IgD-negative memory B cell (primary cell): ENCODE data around the gene CHD6. TPM values are rescaled to one million over a fixed set of nuclear protein-coding genes. Genes with fewer than 3 reads are reported as not detected.
A peak's percentile ranks its signal among the peaks of the same experiment; 100 is the strongest.

Experiments
- H3K27ac Mint-ChIP-seq, 3 donors: one replicate each; pipeline ENCODE4 v1.8.0; 2020 to 2022; ENCODE audit warnings: mild to moderate bottlenecking in 3 of 3, mixed read lengths in 3 of 3, moderate library complexity in 1 of 3
- H3K27me3 Mint-ChIP-seq: one replicate; pipeline ENCODE4 v1.8.0; 2021; ENCODE audit warnings: mixed read lengths
- H3K36me3 Mint-ChIP-seq: one replicate; pipeline ENCODE4 v1.8.0; 2020; ENCODE audit warnings: mild to moderate bottlenecking, mixed read lengths
- H3K4me1 Mint-ChIP-seq, 3 donors: one replicate each; pipeline ENCODE4 v1.8.0; 2020 to 2022; ENCODE audit warnings: mixed read lengths in 3 of 3, mild to moderate bottlenecking in 1 of 3
- H3K4me3 Mint-ChIP-seq, 4 donors: one replicate each; pipeline ENCODE4 v1.8.0; 2020 to 2022; ENCODE audit warnings: mild to moderate bottlenecking in 4 of 4, mixed read lengths in 4 of 4, moderate library complexity in 3 of 4
- H3K9me3 Mint-ChIP-seq, 3 donors: one replicate each; pipeline ENCODE4 v1.8.0; 2020 to 2021; ENCODE audit warnings: mixed read lengths in 3 of 3, mild to moderate bottlenecking in 1 of 3
- polyA plus RNA-seq: library from polyadenylated mRNA; unstranded; fragments of 300-500 nt; fragmentation: Illumina TruSeq; gene quantifications from one replicate; pipeline ENCODE4 v1.2.3, GENCODE V29; 2021

Gene CHD6
- polyA plus RNA-seq, 1 donor from 2014 or later = 56.1 TPM

- no peaks in the 10 kb centered on the region for H3K27me3 Mint-ChIP-seq
- peaks cover 2% of the 10 kb centered on the region for H3K36me3 Mint-ChIP-seq
- H3K4me3 Mint-ChIP-seq = peak overlapping the region in 1 of 4 donors; percentile 51
- H3K9me3 Mint-ChIP-seq = peaks cover 0 to under 1% (median 0%) of the 10 kb centered on the region in 3 donors
- H3K4me1 Mint-ChIP-seq = peaks cover 2 to 8% (median 6%) of the 10 kb centered on the region in 3 donors
- H3K27ac Mint-ChIP-seq = peak overlapping the region in 2 of 3 donors; percentile 25 to 78
Observed at GRCh38 chr20:41632896-41633295, 14.7 kb upstream of the CHD6 start.

GRCh38 chr20:41631826-41632225 lies 13.6 kb upstream of the CHD6 start:
- Mint-ChIP-seq H3K9me3 (peaks cover 3 to 5% (median 3%) of the 10 kb centered on the region in 3 donors), H3K4me1 (peaks cover 4 to 13% (median 10%) of the 10 kb centered on the region in 3 donors), H3K36me3 (peaks cover 2% of the 10 kb centered on the region), H3K4me3 (no peak overlapping the region), H3K27me3 (no peaks in the 10 kb centered on the region), H3K27ac (no peak overlapping the region)

DNA sequence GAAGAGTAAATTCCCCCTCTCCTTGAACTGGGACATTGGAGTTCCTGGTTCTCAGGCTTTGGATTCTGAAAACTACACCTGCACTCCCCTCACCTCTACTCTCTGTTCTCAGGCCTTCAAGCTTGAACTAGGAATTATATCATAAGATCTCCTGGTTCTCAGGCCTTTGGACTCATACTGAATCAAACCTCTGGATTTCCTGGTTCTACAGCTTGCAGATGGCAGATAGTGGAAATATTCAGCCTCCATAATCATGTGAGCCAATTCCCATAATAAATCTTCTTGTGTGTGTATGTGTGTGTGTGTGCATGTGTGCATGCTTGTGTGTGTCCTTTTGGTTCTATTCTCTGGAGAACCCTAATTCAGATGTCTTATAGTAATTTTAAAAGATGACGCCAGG lies 12.7 kb upstream of the CHD6 start:
- Mint-ChIP-seq H3K4me3 (no peak overlapping the region), H3K27ac (no peak overlapping the region), H3K36me3 (peaks cover 2% of the 10 kb centered on the region), H3K4me1 (peaks cover 4 to 13% (median 10%) of the 10 kb centered on the region in 3 donors), H3K27me3 (no peaks in the 10 kb centered on the region), H3K9me3 (peaks cover 3 to 5% (median 3%) of the 10 kb centered on the region in 3 donors)

- peaks cover 2% of the 10 kb centered on the region for H3K36me3 Mint-ChIP-seq
- peaks cover 3 to 5% (median 3%) of the 10 kb centered on the region in 3 donors for H3K9me3 Mint-ChIP-seq
- H3K4me3 Mint-ChIP-seq = no peak overlapping the region
- no peaks in the 10 kb centered on the region for H3K27me3 Mint-ChIP-seq
- peaks cover 4 to 10% (median 6%) of the 10 kb centered on the region in 3 donors for H3K4me1 Mint-ChIP-seq
- peak overlapping the region in 2 of 3 donors; percentile 8 to 24 for H3K27ac Mint-ChIP-seq
Observed at GRCh38 chr20:41627611-41628244, 9.6 kb upstream of the CHD6 start.

- Mint-ChIP-seq H3K9me3 (peaks cover 3 to 5% (median 3%) of the 10 kb centered on the region in 3 donors), H3K27ac (no peak overlapping the region)
Observed at GRCh38 chr20:41627001-41627495, 8.9 kb upstream of the CHD6 start.

GRCh38 chr20:41623625-41624375 lies 5.6 kb upstream of the CHD6 start:
- no peaks in the 10 kb centered on the region for H3K27me3 Mint-ChIP-seq
- H3K4me3 Mint-ChIP-seq = peak overlapping the region in 1 of 4 donors; percentile 49

More at GRCh38 chr20:41627001-41627495, 8.9 kb upstream of the CHD6 start:
- Mint-ChIP-seq H3K4me3 (no peak overlapping the region), H3K36me3 (peaks cover under 1% of the 10 kb centered on the region), H3K4me1 (peaks cover 4 to 10% (median 5%) of the 10 kb centered on the region in 3 donors), H3K27me3 (no peaks in the 10 kb centered on the region)

DNA sequence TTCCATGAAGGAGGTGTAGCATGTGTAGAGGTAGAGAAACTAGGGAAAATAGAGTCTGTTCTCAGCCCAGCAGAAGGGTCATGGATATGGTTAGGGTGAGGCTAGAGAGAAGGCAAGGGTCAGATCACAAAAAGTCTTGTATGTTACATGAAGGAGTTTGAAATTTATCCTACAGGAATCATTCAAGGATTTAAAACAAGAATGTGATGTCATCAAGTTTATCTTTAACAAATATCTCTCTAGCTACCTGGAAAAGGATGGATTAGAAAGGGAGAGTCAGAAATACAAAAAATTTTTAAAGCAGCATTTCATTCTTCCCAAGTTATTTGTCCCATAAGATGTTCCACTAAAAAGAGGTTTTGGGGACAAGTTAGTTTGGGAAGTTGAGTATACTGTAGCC lies 4.4 kb upstream of the CHD6 start:
- peak overlapping the region in 1 of 4 donors; percentile 52 for H3K4me3 Mint-ChIP-seq
- H3K36me3 Mint-ChIP-seq = no peaks in the 10 kb centered on the region
- H3K27me3 Mint-ChIP-seq = no peaks in the 10 kb centered on the region
- no peak overlapping the region for H3K27ac Mint-ChIP-seq
- peaks cover under 1 to 1% (median under 1%) of the 10 kb centered on the region in 3 donors for H3K9me3 Mint-ChIP-seq
- H3K4me1 Mint-ChIP-seq = peaks cover 5 to 10% (median 6%) of the 10 kb centered on the region in 3 donors

More at GRCh38 chr20:41623625-41624375, 5.6 kb upstream of the CHD6 start:
- Mint-ChIP-seq H3K4me1 (peaks cover 10 to 13% (median 12%) of the 10 kb centered on the region in 3 donors), H3K9me3 (peaks cover 3 to 5% (median 3%) of the 10 kb centered on the region in 3 donors), H3K27ac (no peak overlapping the region), H3K36me3 (no peaks in the 10 kb centered on the region)

- H3K9me3 Mint-ChIP-seq = no peaks in the 10 kb centered on the region
- peaks cover 9 to 14% (median 9%) of the 10 kb centered on the region in 3 donors for H3K4me1 Mint-ChIP-seq
- H3K36me3 Mint-ChIP-seq = no peaks in the 10 kb centered on the region
- peak overlapping the region in 1 of 4 donors; percentile 52 for H3K4me3 Mint-ChIP-seq
- no peaks in the 10 kb centered on the region for H3K27me3 Mint-ChIP-seq
- H3K27ac Mint-ChIP-seq = no peak overlapping the region
Observed at GRCh38 chr20:41621971-41622370, 3.8 kb upstream of the CHD6 start.

- H3K4me1 Mint-ChIP-seq = peaks cover 13 to 19% (median 14%) of the 10 kb centered on the region in 3 donors
- H3K9me3 Mint-ChIP-seq = no peaks in the 10 kb centered on the region
- peak overlapping the region in 1 of 4 donors; percentile 52 for H3K4me3 Mint-ChIP-seq
- no peaks in the 10 kb centered on the region for H3K27me3 Mint-ChIP-seq
- H3K27ac Mint-ChIP-seq = no peak overlapping the region
- no peaks in the 10 kb centered on the region for H3K36me3 Mint-ChIP-seq
Observed at GRCh38 chr20:41621421-41621820, 3.2 kb upstream of the CHD6 start.

- Mint-ChIP-seq H3K9me3 (no peaks in the 10 kb centered on the region), H3K36me3 (no peaks in the 10 kb centered on the region), H3K4me1 (peaks cover 27 to 30% (median 29%) of the 10 kb centered on the region in 3 donors), H3K27ac (peak overlapping the region; percentile 22 to 64 (median 29)), H3K27me3 (no peaks in the 10 kb centered on the region), H3K4me3 (peak overlapping the region; percentile 84 to 98 (median 93))
Observed at GRCh38 chr20:41619360-41620100, 1.4 kb upstream of the CHD6 start.

DNA sequence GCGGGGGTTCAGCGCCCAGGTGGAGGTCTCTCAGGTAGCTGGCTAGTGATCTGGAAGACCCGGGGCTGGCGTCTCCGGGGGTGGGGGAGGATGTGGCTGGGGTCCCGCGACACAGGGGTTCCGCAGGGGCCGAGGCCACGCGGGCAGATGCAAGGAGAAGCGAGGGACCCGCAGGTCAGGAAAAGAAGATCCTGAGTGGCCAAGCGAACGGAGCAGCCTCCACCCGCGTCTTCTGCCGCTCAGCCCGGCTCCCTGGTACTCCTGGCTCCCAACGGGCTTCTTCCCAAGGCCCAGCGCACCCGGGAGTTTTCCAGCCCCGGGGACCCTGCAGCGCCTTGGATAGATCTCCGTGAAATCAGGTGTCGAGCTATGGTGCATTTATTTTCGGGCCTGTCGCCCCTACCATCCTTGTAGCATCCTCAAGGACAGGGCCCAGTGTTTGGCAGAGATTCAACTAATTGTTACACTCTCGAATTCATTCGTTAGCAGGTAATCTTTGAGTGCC lies 682 bp upstream of the CHD6 start:
- Mint-ChIP-seq H3K4me3 (peak overlapping the region; percentile 84 to 98 (median 93)), H3K27me3 (no peaks in the 10 kb centered on the region), H3K4me1 (peaks cover 27 to 32% (median 29%) of the 10 kb centered on the region in 3 donors), H3K27ac (peak overlapping the region in 2 of 3 donors; percentile 22 to 64), H3K36me3 (no peaks in the 10 kb centered on the region), H3K9me3 (no peaks in the 10 kb centered on the region)

DNA sequence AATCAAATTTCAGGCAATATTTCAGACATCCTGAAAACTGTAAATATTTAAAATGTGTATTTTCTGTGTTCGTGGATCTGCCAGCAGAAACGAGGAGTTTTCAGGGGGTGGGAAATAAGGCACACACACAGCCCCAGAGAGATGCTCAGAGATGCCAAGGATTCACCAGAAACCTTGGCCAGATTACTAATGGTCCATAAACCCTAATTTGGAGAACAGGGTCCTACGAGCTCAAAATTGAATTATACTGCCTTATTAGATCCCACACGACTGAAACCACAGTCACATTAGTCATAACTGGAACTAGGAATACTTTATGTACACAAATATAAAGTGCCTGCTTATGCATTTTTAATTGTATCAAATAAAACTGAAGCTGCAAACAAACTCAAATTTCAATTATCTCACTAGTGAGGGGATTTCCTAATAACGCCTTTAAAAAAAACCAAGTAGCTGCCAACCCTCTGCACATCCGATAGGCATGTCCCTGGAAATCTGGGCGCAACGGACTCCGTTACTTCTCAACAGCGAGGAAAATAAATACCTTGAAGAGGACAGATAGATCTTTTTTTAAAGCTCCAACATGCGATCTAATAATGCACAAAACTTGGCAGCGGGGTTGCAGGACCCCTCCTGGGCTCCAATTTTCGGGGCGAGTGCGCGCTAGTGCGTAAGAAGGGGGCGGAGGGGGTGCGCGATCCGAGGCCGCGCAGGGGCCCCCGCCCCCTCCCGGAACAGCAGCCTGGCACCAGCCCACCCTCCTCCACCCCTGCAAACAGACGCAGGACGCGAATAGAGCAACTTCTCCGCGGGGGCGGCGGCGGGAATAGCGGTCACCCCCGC lies 897 bp downstream of the CHD6 start:
- H3K27me3 Mint-ChIP-seq = no peaks in the 10 kb centered on the region
- H3K4me3 Mint-ChIP-seq = peak overlapping the region; percentile 92 to 97 (median 94)
- peaks cover 28 to 41% (median 31%) of the 10 kb centered on the region in 3 donors for H3K4me1 Mint-ChIP-seq
- peak overlapping the region; percentile 83 to 90 (median 87) for H3K27ac Mint-ChIP-seq
- no peaks in the 10 kb centered on the region for H3K36me3 Mint-ChIP-seq
- no peaks in the 10 kb centered on the region for H3K9me3 Mint-ChIP-seq

GRCh38 chr20:41616228-41616627 lies 1.9 kb downstream of the CHD6 start:
- Mint-ChIP-seq H3K27me3 (no peaks in the 10 kb centered on the region), H3K4me1 (peaks cover 33 to 47% (median 34%) of the 10 kb centered on the region in 3 donors)

More at GRCh38 chr20:41616228-41616627, 1.9 kb downstream of the CHD6 start:
- Mint-ChIP-seq H3K4me3 (peak overlapping the region; percentile 49 to 97 (median 93)), H3K9me3 (no peaks in the 10 kb centered on the region), H3K27ac (peak overlapping the region in 1 of 3 donors; percentile 90), H3K36me3 (no peaks in the 10 kb centered on the region)
